Gastroesophageal sphincter (tissue), 4 donors: ENCODE data around the gene GTF2A1. TPM values are rescaled to one million over a fixed set of nuclear protein-coding genes. Genes with fewer than 3 reads are reported as not detected.

Experiments
- ATAC-seq: fragments of 150-250 bp; one replicate; pipeline ENCODE4 v1.9.1; 2016; ENCODE audit warnings: mild to moderate bottlenecking, moderate library complexity
- H3K27ac ChIP-seq, 4 donors: fragments of 200-600 bp; sonication (generic) in 3 of 4; 1 replicate in 3 of 4; 2 replicates in 1 of 4; pipeline ENCODE4 v1.5.1; 2016 to 2019
- H3K27me3 ChIP-seq: fragments of 200-600 bp; sonication (generic); one replicate; pipeline ENCODE4 v1.5.1; 2019
- H3K36me3 ChIP-seq, 2 donors: fragments of 200-600 bp; sonication (generic); one replicate each; pipeline ENCODE4 v1.5.1; 2019; ENCODE audit warnings: control low read depth in 1 of 2
- H3K4me1 ChIP-seq, 3 donors: fragments of 200-600 bp; sonication (generic); 1 replicate in 2 of 3; 2 replicates in 1 of 3; pipeline ENCODE4 v1.5.1; 2016 to 2019; ENCODE audit warnings: control low read depth in 2 of 3
- H3K4me3 ChIP-seq, 2 donors: fragments of 200-600 bp; sonication (generic); one replicate each; pipeline ENCODE4 v1.5.1; 2019; ENCODE audit warnings: mild to moderate bottlenecking in 1 of 2, moderate library complexity in 1 of 2
- H3K9me3 ChIP-seq, 3 donors: fragments of 200-600 bp; sonication (generic); one replicate each; pipeline ENCODE4 v1.5.1; 2017 to 2019; ENCODE audit warnings: control low read depth in 2 of 3
- EP300 ChIP-seq: sonication (generic); formaldehyde crosslinking; IDR thresholded peaks from one replicate; pipeline ENCODE4 v1.6.1; 2017; ENCODE audit warnings: antibody characterized with exemption, mild to moderate bottlenecking
- POLR2A ChIP-seq, 2 donors: fragments of 450-650 bp; IDR thresholded peaks; one replicate each; pipeline ENCODE4 v1.6.1; 2017; ENCODE audit warnings: antibody characterized with exemption in 2 of 2, mild to moderate bottlenecking in 2 of 2, moderate library complexity in 1 of 2
- POLR2AphosphoS5 ChIP-seq: sonication (generic); formaldehyde crosslinking; IDR thresholded peaks from one replicate; pipeline ENCODE4 v1.6.1; 2017; ENCODE audit warnings: antibody characterized with exemption
- WGBS, 2 donors: methylation state at CpG; one replicate each; pipeline ENCODE4 v1.1.5; 2018; ENCODE audit warnings: low coverage in 1 of 2; 5-methylcytosine and 5-hydroxymethylcytosine counted together
- total RNA-seq, 4 donors: library from RNA; depleted of rRNA; stranded (reverse); fragments of >200 nt; gene quantifications; one replicate each; pipeline ENCODE4 v1.1.0, GENCODE V29; 2016
- TF ChIP-seq, protein P1 (sequence below), 4 experiments: fragments of 200-600 bp in 2 of 4; fragments of 450-650 bp in 2 of 4; sonication (generic) in 1 of 4; IDR thresholded peaks; one replicate each; pipeline ENCODE4 v1.5.1; 2017 to 2019; ENCODE audit warnings: antibody characterized with exemption in 4 of 4, mild to moderate bottlenecking in 2 of 4, moderate library complexity in 2 of 4

GTF2A1 gene
- total RNA-seq, 4 donors from 2014 or later: 28.0 to 40.0 (median 30.5) TPM

- TF ChIP-seq EP300 (no peak), POLR2AphosphoS5 (no peak), POLR2A (IDR thresholded peaks at IDR 0.05) (no peak)
- TF ChIP-seq, protein P1, sequence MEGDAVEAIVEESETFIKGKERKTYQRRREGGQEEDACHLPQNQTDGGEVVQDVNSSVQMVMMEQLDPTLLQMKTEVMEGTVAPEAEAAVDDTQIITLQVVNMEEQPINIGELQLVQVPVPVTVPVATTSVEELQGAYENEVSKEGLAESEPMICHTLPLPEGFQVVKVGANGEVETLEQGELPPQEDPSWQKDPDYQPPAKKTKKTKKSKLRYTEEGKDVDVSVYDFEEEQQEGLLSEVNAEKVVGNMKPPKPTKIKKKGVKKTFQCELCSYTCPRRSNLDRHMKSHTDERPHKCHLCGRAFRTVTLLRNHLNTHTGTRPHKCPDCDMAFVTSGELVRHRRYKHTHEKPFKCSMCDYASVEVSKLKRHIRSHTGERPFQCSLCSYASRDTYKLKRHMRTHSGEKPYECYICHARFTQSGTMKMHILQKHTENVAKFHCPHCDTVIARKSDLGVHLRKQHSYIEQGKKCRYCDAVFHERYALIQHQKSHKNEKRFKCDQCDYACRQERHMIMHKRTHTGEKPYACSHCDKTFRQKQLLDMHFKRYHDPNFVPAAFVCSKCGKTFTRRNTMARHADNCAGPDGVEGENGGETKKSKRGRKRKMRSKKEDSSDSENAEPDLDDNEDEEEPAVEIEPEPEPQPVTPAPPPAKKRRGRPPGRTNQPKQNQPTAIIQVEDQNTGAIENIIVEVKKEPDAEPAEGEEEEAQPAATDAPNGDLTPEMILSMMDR (IDR thresholded peaks at IDR 0.05): no peak
- Histone ChIP-seq H3K27me3 (no peaks in the 10 kb centered on the region), H3K36me3 (peaks cover 9 to 74% of the 10 kb centered on the region in 2 donors), H3K4me3 (no peak overlapping the region), H3K9me3 (no peaks in the 10 kb centered on the region), H3K27ac (no peak overlapping the region), H3K4me1 (peaks cover 0 to 3% (median 0%) of the 10 kb centered on the region in 3 donors)
- ATAC-seq: no peak
- WGBS, 2 donors: 81 to 94% methylated on average over 2 to 5 of the region's 6 CpGs
These were observed 20.7 kb downstream of the GTF2A1 start for GRCh38 chr14:81200054-81200453.

DNA sequence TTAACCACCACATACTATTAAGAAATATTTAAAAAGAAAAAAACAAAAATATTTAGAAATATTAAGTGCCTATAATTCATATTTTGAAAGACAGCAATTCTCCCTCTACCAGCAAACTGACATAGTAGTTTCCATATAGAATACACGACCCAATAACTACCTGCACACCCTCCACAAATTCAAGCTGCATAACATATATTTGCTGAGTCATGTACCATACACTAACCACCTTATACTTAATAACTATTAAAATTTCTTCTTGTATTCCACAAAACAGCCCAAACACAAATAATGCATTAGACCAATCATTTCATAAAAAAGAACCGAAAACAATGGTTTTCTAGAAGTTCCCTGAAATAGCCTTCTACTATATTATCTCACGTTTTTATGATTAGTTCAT is 21.7 kb downstream of the GTF2A1 start:
- H3K4me1 ChIP-seq: no peaks in the 10 kb centered on the region
- no peaks in the 10 kb centered on the region for H3K27me3 ChIP-seq
- peaks cover 9 to 83% of the 10 kb centered on the region in 2 donors for H3K36me3 ChIP-seq
- WGBS, 2 donors: 91 to 94% methylated on average over 3 of the region's 3 CpGs
- no peak overlapping the region for H3K4me3 ChIP-seq
- no peak overlapping the region for H3K27ac ChIP-seq
- no peak for TF ChIP-seq EP300
- TF ChIP-seq POLR2AphosphoS5: no peak
- no peak for TF ChIP-seq POLR2A (IDR thresholded peaks at IDR 0.05)
- TF ChIP-seq, protein P1 (IDR thresholded peaks at IDR 0.05): no peak
- ATAC-seq: no peak
- no peaks in the 10 kb centered on the region for H3K9me3 ChIP-seq

DNA sequence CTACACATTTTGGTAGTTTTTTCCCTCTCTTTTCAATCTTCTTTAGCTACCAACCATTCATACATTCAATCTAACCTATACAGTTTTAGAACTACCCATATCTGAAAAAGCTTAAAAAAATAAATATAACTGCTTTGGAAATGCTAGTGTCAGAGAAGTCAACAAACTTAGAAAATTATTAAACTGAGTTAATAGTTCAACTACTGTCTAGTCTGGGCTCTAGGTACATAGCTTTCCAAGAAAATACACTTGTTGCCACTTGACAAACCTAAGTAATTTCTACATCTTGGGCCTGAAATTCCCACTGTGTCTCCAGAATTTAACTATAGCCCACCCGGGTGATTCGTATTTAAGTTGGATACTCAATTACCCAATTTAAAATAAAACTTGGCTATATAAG is 22.1 kb downstream of the GTF2A1 start:
- WGBS, 2 donors: 63 to 100% methylated on average over 2 of the region's 2 CpGs
- no peak for ATAC-seq
- Histone ChIP-seq H3K27ac (no peak overlapping the region), H3K27me3 (no peaks in the 10 kb centered on the region), H3K36me3 (peaks cover 9 to 83% of the 10 kb centered on the region in 2 donors), H3K9me3 (no peaks in the 10 kb centered on the region), H3K4me3 (no peak overlapping the region), H3K4me1 (no peaks in the 10 kb centered on the region)
- TF ChIP-seq, protein P1 (IDR thresholded peaks at IDR 0.05): no peak

- WGBS, 2 donors: 72 to 92% methylated on average over 2 to 3 of the region's 3 CpGs
- Histone ChIP-seq H3K36me3 (peaks cover 0 to 74% of the 10 kb centered on the region in 2 donors), H3K9me3 (no peaks in the 10 kb centered on the region), H3K27me3 (no peaks in the 10 kb centered on the region), H3K27ac (no peak overlapping the region), H3K4me3 (no peak overlapping the region), H3K4me1 (no peaks in the 10 kb centered on the region)
- no peak for ATAC-seq
- TF ChIP-seq EP300: no peak
- no peak for TF ChIP-seq POLR2AphosphoS5
- TF ChIP-seq, protein P1 (IDR thresholded peaks at IDR 0.05): no peak
- no peak for TF ChIP-seq POLR2A (IDR thresholded peaks at IDR 0.05)
These were observed 26.7 kb downstream of the GTF2A1 start for GRCh38 chr14:81193924-81194633.

- Histone ChIP-seq H3K9me3 (no peaks in the 10 kb centered on the region), H3K36me3 (peaks cover 0 to 85% of the 10 kb centered on the region in 2 donors), H3K4me1 (no peaks in the 10 kb centered on the region), H3K27ac (no peak overlapping the region), H3K27me3 (no peaks in the 10 kb centered on the region), H3K4me3 (no peak overlapping the region)
- TF ChIP-seq, protein P1 (IDR thresholded peaks at IDR 0.05): no peak
- TF ChIP-seq POLR2A (IDR thresholded peaks at IDR 0.05) (no peak), EP300 (no peak), POLR2AphosphoS5 (no peak)
- WGBS, 2 donors: 100% methylated on average over 2 of the region's 2 CpGs; no CpG with 5 or more reads in 1 of the 2 donors
- no peak for ATAC-seq
These were observed 28.2 kb downstream of the GTF2A1 start for GRCh38 chr14:81192594-81192993.
